HG03354 (cell line): ENCODE results near the gene GAS6.

Source experiments
- ATAC-seq: cut with Tn5 transposase; IDR thresholded peaks from one replicate; pipeline ENCODE4 v1.9.1; 2021; ENCODE audit warnings: mild to moderate bottlenecking; ENCODE audit not compliant: unreplicated experiment, poor library complexity, severe bottlenecking

GAS6 gene

DNA sequence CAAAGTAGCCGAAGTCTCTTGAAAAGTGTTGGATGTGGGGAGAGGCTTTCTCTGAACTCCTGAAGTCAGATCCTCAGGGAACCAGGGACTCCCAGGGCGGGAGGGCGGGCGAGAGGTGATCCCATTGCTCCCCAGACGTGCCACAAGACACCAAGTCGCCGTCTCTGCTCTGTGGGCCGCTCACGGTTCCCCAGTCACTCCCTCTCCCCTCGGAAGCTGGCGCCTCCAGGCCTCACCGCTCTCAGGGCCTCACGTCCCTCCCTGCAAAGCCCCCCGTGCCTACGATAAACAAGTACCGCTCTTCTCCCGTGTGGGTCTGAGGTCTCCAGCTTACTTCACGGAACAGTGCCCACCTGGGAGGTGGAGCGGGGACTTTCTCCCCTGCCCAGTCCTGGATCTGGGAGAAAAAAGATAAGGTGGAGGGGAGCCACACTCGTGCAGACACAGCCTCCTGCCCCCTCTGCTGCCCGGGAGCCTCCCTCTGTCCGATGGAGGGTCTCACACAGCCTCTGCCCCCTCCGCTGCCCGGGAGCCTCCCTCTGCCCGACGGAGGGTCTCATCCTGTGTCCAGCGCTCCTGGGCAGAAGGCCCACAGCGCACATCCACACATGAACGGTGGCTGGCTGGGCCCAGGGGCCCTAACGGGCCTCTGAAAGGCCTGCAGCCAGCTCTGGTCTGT is 50.7 kb downstream of the GAS6 start:
- no peak for ATAC-seq

- no peak for ATAC-seq
Observed at GRCh38 chr13:113812178-113813040, 51.5 kb downstream of the GAS6 start.

GRCh38 chr13:113811081-113811928 is 52.6 kb downstream of the GAS6 start:
- ATAC-seq, result no peak

DNA sequence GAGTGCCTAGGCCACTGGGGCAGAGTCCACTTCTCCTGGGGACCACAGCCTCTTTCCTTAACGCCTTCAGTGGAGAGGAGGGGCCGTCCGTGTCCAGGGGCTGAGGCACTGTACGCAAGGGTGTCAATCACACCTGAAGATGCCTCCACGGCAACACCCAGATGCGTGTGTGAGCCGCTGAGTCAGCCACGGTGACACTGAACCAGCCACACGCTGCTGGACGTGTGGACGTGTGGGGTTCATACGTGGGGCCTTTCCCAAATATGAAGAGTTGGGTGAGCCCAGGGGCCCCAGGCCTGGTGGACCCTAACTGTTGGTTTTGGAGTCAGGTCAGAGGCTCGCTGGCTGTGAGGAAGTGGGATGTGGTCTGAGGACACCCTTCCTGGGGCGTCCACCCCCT is 53.2 kb downstream of the GAS6 start:
- no peak for ATAC-seq

DNA sequence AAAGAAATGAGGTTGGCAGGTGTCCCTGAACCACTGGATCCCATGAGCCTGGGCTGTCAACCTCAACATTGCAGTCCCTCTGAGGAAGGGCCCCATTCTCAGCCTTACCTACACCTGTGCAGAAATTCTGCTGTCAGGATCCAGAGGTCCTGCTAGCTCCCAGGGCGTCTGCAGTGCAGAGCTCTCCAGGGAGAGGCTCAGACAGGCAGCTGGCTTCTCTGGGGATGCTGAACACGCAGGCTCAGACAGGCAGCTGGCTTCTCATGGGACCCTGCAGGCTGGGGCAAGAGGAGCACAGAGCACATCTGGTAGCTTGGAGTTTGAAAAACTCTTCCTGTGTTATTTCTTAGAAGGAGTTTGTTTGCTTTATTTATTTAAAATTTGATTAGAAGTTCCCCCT is 53.9 kb downstream of the GAS6 start:
- ATAC-seq, result no peak

GRCh38 chr13:113808058-113808834 is 55.6 kb downstream of the GAS6 start:
- no peak for ATAC-seq

GRCh38 chr13:113806526-113806925 is 57.4 kb downstream of the GAS6 start:
- no peak for ATAC-seq

GRCh38 chr13:113806104-113806471 is 57.8 kb downstream of the GAS6 start:
- no peak for ATAC-seq

DNA sequence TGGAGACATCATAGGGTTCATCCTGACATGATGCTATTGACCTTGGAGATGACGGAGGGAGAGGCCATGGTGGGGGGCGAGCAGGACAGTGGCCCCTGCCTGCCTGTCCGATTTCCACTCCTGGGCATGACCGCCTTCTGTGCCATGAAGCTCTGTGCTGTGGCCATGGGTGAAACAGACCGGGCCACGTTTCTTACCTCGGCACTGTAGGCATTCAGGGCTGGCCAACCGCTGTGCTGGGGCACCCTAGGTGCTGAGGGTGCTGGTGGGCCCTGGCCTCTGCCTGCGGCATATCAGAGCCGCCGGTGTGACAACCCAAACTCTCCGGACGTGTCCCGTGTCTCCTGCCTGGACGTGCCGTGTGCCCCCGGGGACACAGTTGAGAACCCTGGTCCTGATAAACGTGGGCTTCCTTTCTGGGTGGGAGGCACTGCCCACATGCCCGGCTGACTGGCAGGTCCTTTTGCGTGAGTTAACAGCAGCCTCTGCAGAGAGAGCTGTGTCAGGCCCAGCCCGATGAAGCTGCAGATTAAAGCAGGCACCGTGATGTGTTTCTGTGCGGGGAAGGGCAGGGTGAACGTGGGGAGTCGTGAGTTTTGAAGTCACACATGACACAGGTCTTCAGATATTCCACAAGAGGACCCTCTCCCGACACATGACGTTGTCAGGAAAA is 58.3 kb downstream of the GAS6 start:
- ATAC-seq, result no peak

DNA sequence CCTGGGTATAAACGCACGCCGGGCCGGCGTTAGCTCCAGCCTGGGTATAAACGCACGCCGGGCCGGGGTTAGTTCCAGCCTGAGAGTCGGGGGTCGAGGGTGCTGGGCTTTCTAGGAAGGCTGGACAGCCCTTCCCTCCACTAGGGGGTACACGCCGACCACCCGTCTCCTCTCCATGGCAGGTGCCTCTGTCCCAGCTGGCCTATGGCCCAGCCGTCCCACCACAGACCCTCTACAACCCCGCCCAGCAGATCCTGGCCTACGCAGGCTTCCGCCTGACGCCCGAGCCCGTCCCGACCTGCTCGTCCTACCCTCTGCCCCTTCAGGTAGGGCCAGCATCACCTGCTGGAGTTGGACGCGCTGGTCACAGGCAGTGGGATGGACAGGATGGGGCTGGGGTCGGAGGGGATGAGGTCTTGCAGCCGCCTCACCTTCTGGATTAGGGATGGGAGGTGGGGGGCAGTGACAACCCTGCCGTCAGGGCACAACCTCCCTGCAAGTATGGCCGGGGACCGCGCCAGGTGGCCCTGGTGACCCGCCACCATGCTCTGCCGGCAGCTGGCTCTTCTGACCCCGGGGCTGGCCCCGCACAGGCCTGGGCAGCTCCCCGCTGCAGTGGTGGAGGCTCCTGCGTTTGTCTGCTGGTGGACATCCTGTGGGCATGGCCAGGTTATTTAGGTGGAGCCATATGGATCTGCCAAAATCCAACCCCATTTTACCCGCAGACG is 59.0 kb downstream of the GAS6 start:
- no peak for ATAC-seq

DNA sequence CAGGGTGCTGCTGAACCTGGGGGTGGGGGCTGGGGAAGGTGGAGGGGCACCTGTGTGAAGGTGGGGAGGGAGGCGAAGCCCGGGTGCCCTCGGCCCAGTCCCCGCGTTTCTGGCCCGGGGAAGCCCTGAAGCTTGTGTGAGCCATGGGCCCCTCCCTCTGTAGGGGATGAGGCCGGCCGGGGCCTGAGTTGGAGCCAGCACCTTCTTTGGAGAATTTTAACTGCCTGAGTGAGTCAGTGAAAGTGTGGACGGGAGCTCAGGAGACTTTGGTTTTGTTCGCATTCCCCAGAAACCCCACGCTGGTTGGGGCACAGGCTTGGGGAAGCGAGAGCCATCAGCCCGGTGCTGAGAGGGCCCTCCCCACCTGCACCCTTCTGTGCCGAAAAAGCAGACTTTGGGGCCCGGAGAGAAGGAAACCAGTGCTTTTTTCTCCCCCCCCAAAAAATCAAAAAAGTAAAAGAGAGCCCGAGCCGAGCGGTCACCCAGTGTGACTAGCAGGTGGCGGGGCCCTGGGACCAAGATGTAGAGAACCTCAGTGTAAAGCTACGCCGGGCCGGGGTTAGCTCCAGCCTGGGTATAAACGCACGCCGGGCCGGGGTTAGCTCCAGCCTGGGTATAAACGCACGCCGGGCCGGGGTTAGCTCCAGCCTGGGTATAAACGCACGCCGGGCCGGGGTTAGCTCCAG is 59.7 kb downstream of the GAS6 start:
- ATAC-seq, result no peak

DNA sequence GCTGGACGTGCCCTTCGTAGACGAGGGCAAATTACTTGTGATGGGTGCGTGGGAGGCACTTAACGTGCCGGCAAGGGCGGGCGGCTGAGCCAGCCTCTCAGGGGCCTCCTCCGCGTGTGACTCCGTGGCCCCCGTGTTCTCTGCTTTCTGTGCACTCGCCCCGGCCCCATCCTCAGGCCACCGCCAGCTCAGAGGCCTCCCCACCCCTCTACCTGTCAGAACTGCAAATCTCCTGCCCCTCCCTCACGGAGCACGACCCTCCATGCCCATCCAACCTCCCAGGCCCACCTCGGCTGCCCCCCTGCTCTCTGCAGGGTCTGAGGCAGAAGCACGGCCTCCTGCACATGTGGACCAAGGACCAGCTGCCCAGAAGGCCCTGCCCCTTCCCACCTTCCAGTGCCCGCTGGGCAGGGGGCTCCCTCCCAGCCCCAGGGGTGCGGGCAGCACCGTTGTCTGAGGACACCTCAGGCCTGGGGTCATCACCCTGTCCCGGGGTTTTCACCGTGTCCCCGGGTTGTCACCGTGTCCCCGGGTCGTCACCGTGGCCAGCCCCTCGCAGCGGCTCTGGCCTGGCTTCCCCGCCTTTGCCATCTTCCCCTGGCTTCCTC is 60.4 kb downstream of the GAS6 start:
- ATAC-seq, result no peak

- no peak for ATAC-seq
Observed at GRCh38 chr13:113802761-113803160, 61.1 kb downstream of the GAS6 start.

- no peak for ATAC-seq
Observed at GRCh38 chr13:113802090-113802531, 61.8 kb downstream of the GAS6 start.

DNA sequence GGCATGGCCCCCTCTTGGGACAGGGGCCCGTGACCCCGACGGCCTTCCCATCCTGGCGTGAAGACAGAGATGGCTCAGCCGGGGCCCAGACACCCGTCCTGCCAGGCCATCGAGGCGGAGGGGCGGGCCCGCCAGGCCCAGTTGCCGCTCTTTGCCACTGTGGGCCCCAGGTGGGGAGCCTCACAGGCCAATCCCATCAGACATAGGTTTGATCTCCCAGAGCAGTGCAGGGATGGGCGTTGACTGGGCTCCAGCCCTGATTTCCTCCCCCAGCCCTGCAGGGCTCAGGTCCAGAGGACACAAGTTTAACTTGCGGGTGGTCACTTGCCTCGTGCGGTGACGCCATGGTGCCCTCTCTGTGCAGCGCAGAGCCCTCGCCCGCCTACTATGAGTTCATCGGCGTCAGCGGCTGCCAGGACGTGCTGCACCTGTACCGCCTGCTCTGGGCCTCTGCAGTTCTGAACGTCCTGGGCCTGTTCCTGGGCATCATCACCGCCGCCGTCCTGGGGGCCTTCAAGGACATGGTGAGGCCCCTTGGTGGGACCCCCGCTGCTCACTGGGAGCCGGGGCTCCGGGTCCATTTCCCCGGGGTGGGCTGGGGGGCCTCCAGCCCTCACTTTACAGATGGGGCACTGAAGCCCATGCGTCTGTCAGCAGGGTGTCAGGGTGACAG is 62.5 kb downstream of the GAS6 start:
- no peak for ATAC-seq

- no peak for ATAC-seq
Observed at GRCh38 chr13:113800576-113800926, 63.3 kb downstream of the GAS6 start.

GRCh38 chr13:113798200-113798811 is 65.6 kb downstream of the GAS6 start:
- no peak for ATAC-seq
